ENCODE results near the gene TPP2.
A peak's percentile ranks its signal among the peaks of the same experiment; 100 is the strongest.

The TPP2 gene

GRCh38 chr13:102596147-102597028 is at the start of gene TPP2:
TSS of gene TPP2 (plus strand) at chr13:102596986. CDS start at chr13:102597039, 53 bp downstream.
- peak; percentile 79 for DNase-seq

GRCh38 chr13:102548811-102549210 is 48.0 kb upstream of the TPP2 start:
- DNase-seq = no peak

- DNase-seq = no peak
Measured at GRCh38 chr13:102550507-102550906, 46.3 kb upstream of the TPP2 start.

GRCh38 chr13:102555914-102556553 is 40.8 kb upstream of the TPP2 start:
- DNase-seq = peak; percentile 1

GRCh38 chr13:102556806-102557205 is 40.0 kb upstream of the TPP2 start:
- peak; percentile 0 for DNase-seq

- no peak for DNase-seq
Measured at GRCh38 chr13:102558029-102558428, 38.8 kb upstream of the TPP2 start.

- DNase-seq = no peak
Measured at GRCh38 chr13:102561933-102562332, 34.9 kb upstream of the TPP2 start.

- no peak for DNase-seq
Measured at GRCh38 chr13:102563267-102563666, 33.5 kb upstream of the TPP2 start.

- no peak for DNase-seq
Measured at GRCh38 chr13:102564564-102564963, 32.2 kb upstream of the TPP2 start.

GRCh38 chr13:102566513-102566912 is 30.3 kb upstream of the TPP2 start:
- no peak for DNase-seq

- DNase-seq = no peak
Measured at GRCh38 chr13:102567857-102568256, 28.9 kb upstream of the TPP2 start.

GRCh38 chr13:102569488-102569887 is 27.3 kb upstream of the TPP2 start:
- DNase-seq = no peak

GRCh38 chr13:102571075-102571474 is 25.7 kb upstream of the TPP2 start:
- DNase-seq = no peak

GRCh38 chr13:102572323-102572722 is 24.5 kb upstream of the TPP2 start:
- no peak for DNase-seq

GRCh38 chr13:102580552-102581169 is 16.1 kb upstream of the TPP2 start:
- DNase-seq = peak; percentile 23

- DNase-seq = no peak
Measured at GRCh38 chr13:102582256-102582655, 14.5 kb upstream of the TPP2 start.

- DNase-seq = no peak
Measured at GRCh38 chr13:102584434-102584833, 12.4 kb upstream of the TPP2 start.

- no peak for DNase-seq
Measured at GRCh38 chr13:102586615-102587014, 10.2 kb upstream of the TPP2 start.

- DNase-seq = no peak
Measured at GRCh38 chr13:102587916-102588315, 8.9 kb upstream of the TPP2 start.

GRCh38 chr13:102589301-102589822 is 7.4 kb upstream of the TPP2 start:
- DNase-seq = no peak

- peak; percentile 31 for DNase-seq
Measured at GRCh38 chr13:102591988-102592781, 4.6 kb upstream of the TPP2 start.

- no peak for DNase-seq
Measured at GRCh38 chr13:102593466-102593865, 3.3 kb upstream of the TPP2 start.

Data from NCI-H2107 (cell line).